HepG2 (cell line): ENCODE results near the gene MSANTD2. TPM values are rescaled to one million over a fixed set of nuclear protein-coding genes. Genes with fewer than 3 reads are reported as not detected.

ENCODE experiments used
- ARHGAP35 ChIP-seq: sonication (generic); formaldehyde crosslinking; IDR thresholded peaks from 2 replicates; pipeline ENCODE4 v1.9.0; 2022; ENCODE audit warnings: mild to moderate bottlenecking, inconsistent platforms, moderate library complexity, missing genetic modification reagents, borderline replicate concordance
- FOXJ3 ChIP-seq: sonication (generic); formaldehyde crosslinking; IDR thresholded peaks from 2 replicates; pipeline ENCODE4 v1.4.0; 2020; ENCODE audit warnings: missing genetic modification reagents, mild to moderate bottlenecking, borderline replicate concordance
- FUBP1 ChIP-seq: sonication (generic); formaldehyde crosslinking; IDR thresholded peaks from 2 replicates; pipeline ENCODE4 v1.5.1; 2020; ENCODE audit warnings: missing genetic modification reagents, mild to moderate bottlenecking, borderline replicate concordance
- GATA4 ChIP-seq: sonication (generic); IDR thresholded peaks from 2 replicates; pipeline ENCODE4 v1.6.1; 2016; ENCODE audit warnings: antibody characterized with exemption, low read depth, borderline replicate concordance
- HOXA5 ChIP-seq: sonication (generic); formaldehyde crosslinking; IDR thresholded peaks from 2 replicates; pipeline ENCODE4 v1.4.0; 2020; ENCODE audit warnings: missing genetic modification reagents
- JDP2 ChIP-seq: sonication (generic); formaldehyde crosslinking; IDR thresholded peaks from 2 replicates; pipeline ENCODE4 v1.8.1; 2022; ENCODE audit warnings: missing genetic modification reagents, borderline replicate concordance
- JUND ChIP-seq: sonication (generic); formaldehyde crosslinking; IDR thresholded peaks from 2 replicates; pipeline ENCODE4 v1.8.0; 2022; ENCODE audit warnings: mild to moderate bottlenecking, missing genetic modification reagents
- MAFG ChIP-seq: sonication (generic); formaldehyde crosslinking; IDR thresholded peaks from 2 replicates; pipeline ENCODE4 v1.5.1; 2020; ENCODE audit warnings: mild to moderate bottlenecking, missing genetic modification reagents
- NR0B2 ChIP-seq: sonication (generic); formaldehyde crosslinking; IDR thresholded peaks from 2 replicates; pipeline ENCODE4 v1.4.0; 2020; ENCODE audit warnings: mild to moderate bottlenecking, missing genetic modification reagents
- POLR2AphosphoS2 ChIP-seq: IDR thresholded peaks from 2 replicates; pipeline ENCODE4 v1.6.1; 2011; ENCODE audit warnings: low read depth, low read length, improper control_type of control experiment
- PRPF4 ChIP-seq: fragments of 200-400 bp; formaldehyde crosslinking; IDR thresholded peaks from 2 replicates; pipeline ENCODE4 v1.6.1; 2016; ENCODE audit warnings: low read length, low read depth; ENCODE audit not compliant: poor library complexity, severe bottlenecking
- RFXANK ChIP-seq: IDR thresholded peaks from 2 replicates; pipeline ENCODE4 v1.6.1; 2016
- TCF12 ChIP-seq, 2 experiments: fragments of 450-650 bp in 1 of 2; sonication (generic) in 1 of 2; formaldehyde crosslinking in 1 of 2; IDR thresholded peaks; 2 replicates each; pipeline versions ENCODE4 v1.6.1 to v1.8.0; 2017 to 2022; ENCODE audit warnings: antibody characterized with exemption in 1 of 2, mild to moderate bottlenecking in 1 of 2, missing genetic modification reagents in 1 of 2, moderate library complexity in 1 of 2
- TFDP2 ChIP-seq: sonication (generic); formaldehyde crosslinking; IDR thresholded peaks from 2 replicates; pipeline ENCODE4 v1.4.0; 2020; ENCODE audit warnings: missing genetic modification reagents
- ZBTB2 ChIP-seq: sonication (generic); formaldehyde crosslinking; IDR thresholded peaks from 2 replicates; pipeline ENCODE4 v1.8.0; 2022; ENCODE audit warnings: low read depth, missing genetic modification reagents
- ZNF205 ChIP-seq: IDR thresholded peaks from 2 replicates; pipeline ENCODE4 v1.6.1; 2018; ENCODE audit warnings: missing biosample characterization, missing genetic modification reagents
- ZNF326 ChIP-seq: sonication (generic); formaldehyde crosslinking; IDR thresholded peaks from 2 replicates; pipeline ENCODE4 v1.4.0; 2020; ENCODE audit warnings: missing genetic modification reagents, borderline replicate concordance
- ZNF616 ChIP-seq: sonication (generic); formaldehyde crosslinking; IDR thresholded peaks from 2 replicates; pipeline ENCODE4 v1.5.0; 2020; ENCODE audit warnings: low read depth, mild to moderate bottlenecking, missing genetic modification reagents
- ZNF720 ChIP-seq: sonication (generic); formaldehyde crosslinking; IDR thresholded peaks from 2 replicates; pipeline ENCODE4 v1.4.0; 2020; ENCODE audit warnings: missing genetic modification reagents
- ZNF800 ChIP-seq: sonication (generic); formaldehyde crosslinking; IDR thresholded peaks from 2 replicates; pipeline ENCODE4 v1.4.0; 2020; ENCODE audit warnings: missing genetic modification reagents
- ZNF878 ChIP-seq: sonication (generic); formaldehyde crosslinking; IDR thresholded peaks from 2 replicates; pipeline ENCODE4 v1.8.1; 2023; ENCODE audit warnings: mild to moderate bottlenecking, missing genetic modification reagents, moderate library complexity
- ZSCAN25 ChIP-seq: sonication (generic); formaldehyde crosslinking; IDR thresholded peaks from 2 replicates; pipeline ENCODE4 v1.8.0; 2022; ENCODE audit warnings: mild to moderate bottlenecking, missing genetic modification reagents
- polyA plus RNA-seq, 8 experiments: library from polyadenylated mRNA; depleted of rRNA in 3 of 8; stranded (reverse) in 7 of 8; unstranded in 1 of 8; fragments of >200 nt; fragmentation: Illumina TruSeq in 4 of 8; extraction: Trizol in 4 of 8; gene quantifications; 2 replicates each; pipeline versions ENCODE4 v1.2.1 to v1.2.3, GENCODE V29; 2011 to 2016; ENCODE audit warnings: low read depth in 4 of 8, missing spikeins in 1 of 8, mixed read lengths in 1 of 8; ENCODE audit not compliant: insufficient read depth in 1 of 8
- total RNA-seq, 5 experiments: library from RNA; depleted of rRNA; stranded (reverse); fragments of >200 nt; fragmentation: Illumina TruSeq; extraction: Trizol; gene quantifications; 2 replicates each; pipeline ENCODE4 v1.2.3, GENCODE V29; 2016; ENCODE audit warnings: low read depth in 1 of 5

The MSANTD2 gene
- total and polyA plus RNA-seq, 2 of the 13 experiments (the other 11 are each of a cell fraction or from before 2014, with no cell fraction given): 8.7 to 10.1 TPM

- TF ChIP-seq ARHGAP35 (CRISPR knock-in tag): no peak
- no peak for TF ChIP-seq ZNF878 (CRISPR knock-in tag)
- no peak for TF ChIP-seq MAFG (CRISPR knock-in tag)
- TF ChIP-seq RFXANK (CRISPR knock-in tag): no peak
- no peak for TF ChIP-seq TCF12 (IDR thresholded peaks at IDR 0.05)
- no peak for TF ChIP-seq TCF12 (CRISPR knock-in tag; IDR thresholded peaks at IDR 0.05)
- TF ChIP-seq FUBP1 (CRISPR knock-in tag): no peak
- no peak for TF ChIP-seq ZNF326
- TF ChIP-seq JDP2 (CRISPR knock-in tag): no peak
- TF ChIP-seq ZNF800 (CRISPR knock-in tag): peak; percentile 68; the same call in 1 of the 2 replicates
- TF ChIP-seq NR0B2: 0 out of 2 replicates have a peak, but pooled peaks have one; percentile 36
- no peak for TF ChIP-seq PRPF4
- TF ChIP-seq ZBTB2 (CRISPR knock-in tag): no peak
- TF ChIP-seq ZNF205: no peak
- TF ChIP-seq FOXJ3 (CRISPR knock-in tag): no peak
- no peak for TF ChIP-seq ZNF616 (CRISPR knock-in tag)
- TF ChIP-seq ZNF720: no peak
- peak; percentile 59; the same call in 1 of the 2 replicates for TF ChIP-seq ZSCAN25 (CRISPR knock-in tag)
- TF ChIP-seq GATA4: no peak
- no peak for TF ChIP-seq HOXA5 (CRISPR knock-in tag)
- no peak for TF ChIP-seq POLR2AphosphoS2
- TF ChIP-seq JUND (CRISPR knock-in tag): no peak
- peak; percentile 58; the same call in 1 of the 2 replicates for TF ChIP-seq TFDP2 (CRISPR knock-in tag)
These were observed 41.6 kb downstream of the MSANTD2 start (continued) for GRCh38 chr11:124758355-124759265.
